CD14-positive monocyte (primary cell): ENCODE data around the gene C11orf98. TPM values are rescaled to one million over a fixed set of nuclear protein-coding genes. Genes with fewer than 3 reads are reported as not detected.

Source experiments
- DNase-seq, 3 donors: peaks; one replicate each; pipeline ENCODE4 v3.0.0-alpha.2; 2011 to 2022
- H2AFZ ChIP-seq: 2 replicates; pipeline ENCODE4 v1.6.0; 2012; ENCODE audit warnings: mild to moderate bottlenecking, low read depth, low read length, inconsistent platforms; ENCODE audit not compliant: insufficient read depth, poor library complexity, severe bottlenecking
- H3K27ac ChIP-seq, 2 donors: 1 replicate in 1 of 2; 2 replicates in 1 of 2; pipeline ENCODE4 v1.5.1; 2012 to 2013; ENCODE audit warnings: low read length in 2 of 2, control low read depth in 1 of 2, inconsistent platforms in 1 of 2, low read depth in 1 of 2, mild to moderate bottlenecking in 1 of 2
- H3K27me3 ChIP-seq, 2 donors: one replicate each; pipeline versions ENCODE4 v1.6.0 to v1.6.1; 2011 to 2013; ENCODE audit warnings: low read length in 2 of 2; ENCODE audit not compliant: control insufficient read depth in 2 of 2, insufficient read depth in 2 of 2
- H3K36me3 ChIP-seq, 2 donors: replicated peaks in 1 of 2; 1 replicate in 1 of 2; 2 replicates in 1 of 2; pipeline versions ENCODE4 v1.5.1 to v1.6.1; 2012 to 2013; ENCODE audit warnings: low read length in 2 of 2, control low read depth in 1 of 2, inconsistent platforms in 1 of 2, mild to moderate bottlenecking in 1 of 2; ENCODE audit not compliant: insufficient read depth in 2 of 2, control insufficient read depth in 1 of 2
- H3K4me1 ChIP-seq, 2 donors: 1 replicate in 1 of 2; 2 replicates in 1 of 2; pipeline versions ENCODE4 v1.5.1 to v1.6.1; 2012 to 2013; ENCODE audit warnings: low read length in 2 of 2, control low read depth in 1 of 2, inconsistent platforms in 1 of 2, mild to moderate bottlenecking in 1 of 2, moderate library complexity in 1 of 2; ENCODE audit not compliant: insufficient read depth in 2 of 2, control insufficient read depth in 1 of 2
- H3K4me2 ChIP-seq: replicated peaks from 2 replicates; pipeline ENCODE3; 2012; ENCODE audit warnings: low read length, moderate library complexity, mild to moderate bottlenecking; ENCODE audit not compliant: poor library complexity, severe bottlenecking; ENCODE audit errors: extremely low read depth
- H3K4me3 ChIP-seq, 3 experiments: fragments of 200-600 bp in 1 of 3; sonication (generic) in 1 of 3; replicated peaks in 1 of 3; 1 replicate in 2 of 3; 2 replicates in 1 of 3; pipeline ENCODE4 v1.5.1; 2011 to 2013; ENCODE audit warnings: low read length in 3 of 3, mild to moderate bottlenecking in 3 of 3, control low read depth in 2 of 3, low read depth in 2 of 3, inconsistent platforms in 1 of 3, moderate library complexity in 1 of 3
- H3K79me2 ChIP-seq: 2 replicates; pipeline ENCODE4 v1.6.0; 2012; ENCODE audit warnings: mild to moderate bottlenecking, control low read depth, inconsistent platforms, low read length, moderate library complexity; ENCODE audit not compliant: insufficient read depth
- H3K9ac ChIP-seq: 2 replicates; pipeline ENCODE4 v1.6.0; 2017; ENCODE audit warnings: low read length, mild to moderate bottlenecking; ENCODE audit not compliant: insufficient read depth, poor library complexity, severe bottlenecking
- H3K9me3 ChIP-seq, 2 donors: replicated peaks in 1 of 2; 1 replicate in 1 of 2; 2 replicates in 1 of 2; pipeline versions ENCODE4 v1.5.1 to v1.6.1; 2012 to 2013; ENCODE audit warnings: low read length in 2 of 2, control low read depth in 1 of 2; ENCODE audit not compliant: control insufficient read depth in 1 of 2, insufficient read depth in 1 of 2
- H4K20me1 ChIP-seq: 2 replicates; pipeline ENCODE4 v1.6.0; 2012; ENCODE audit warnings: mild to moderate bottlenecking, low read length, control low read depth, moderate library complexity; ENCODE audit not compliant: insufficient read depth
- H3K27ac Mint-ChIP-seq, 7 donors: one replicate each; pipeline ENCODE4 v1.8.0; 2020; ENCODE audit warnings: mild to moderate bottlenecking in 7 of 7, mixed read lengths in 7 of 7, moderate library complexity in 6 of 7, inconsistent platforms in 2 of 7
- H3K27me3 Mint-ChIP-seq, 3 donors: one replicate each; pipeline ENCODE4 v1.8.0; 2021 to 2022; ENCODE audit warnings: low read depth in 3 of 3, mild to moderate bottlenecking in 3 of 3, mixed read lengths in 3 of 3, moderate library complexity in 3 of 3, inconsistent platforms in 1 of 3
- H3K36me3 Mint-ChIP-seq, 2 donors: one replicate each; pipeline ENCODE4 v1.8.0; 2020; ENCODE audit warnings: mixed read lengths in 2 of 2, inconsistent platforms in 1 of 2, mild to moderate bottlenecking in 1 of 2
- H3K4me1 Mint-ChIP-seq: one replicate; pipeline ENCODE4 v1.8.0; 2020; ENCODE audit warnings: mild to moderate bottlenecking, mixed read lengths
- H3K4me3 Mint-ChIP-seq, 2 donors: one replicate each; pipeline ENCODE4 v1.8.0; 2020; ENCODE audit warnings: mild to moderate bottlenecking in 2 of 2, mixed read lengths in 2 of 2, moderate library complexity in 1 of 2
- H3K9me3 Mint-ChIP-seq, 7 donors: one replicate each; pipeline ENCODE4 v1.8.0; 2020 to 2022; ENCODE audit warnings: mixed read lengths in 7 of 7, mild to moderate bottlenecking in 6 of 7, moderate library complexity in 6 of 7, inconsistent platforms in 2 of 7
- CTCF ChIP-seq: fragments of 200-600 bp; IDR thresholded peaks from one replicate; pipeline ENCODE4 v1.8.0; 2022; ENCODE audit warnings: antibody characterized with exemption, mild to moderate bottlenecking
- WGBS: methylation state at CpG from one replicate; pipeline ENCODE4 v1.1.5; 2013; ENCODE audit warnings: missing lambda C conversion rate; ENCODE audit not compliant: insufficient coverage; 5-methylcytosine and 5-hydroxymethylcytosine counted together
- intact Hi-C, 2 donors: fragments of 100-400 bp; cut with micrococcal nuclease; formaldehyde crosslinking; loops; one replicate each; pipeline versions ENCODE4 v1.15.0 to v1.15.1; 2023
- polyA plus RNA-seq, 3 donors: library from polyadenylated mRNA; depleted of rRNA in 1 of 3; unstranded in 2 of 3; stranded (reverse) in 1 of 3; fragments of 300-500 nt in 2 of 3; fragments of >200 nt in 1 of 3; fragmentation: Illumina TruSeq in 2 of 3; gene quantifications; 1 replicate in 2 of 3; 2 replicates in 1 of 3; pipeline ENCODE4 v1.2.3, GENCODE V29; 2012 to 2021

The C11orf98 gene
- polyA plus RNA-seq, 3 donors, result 25.9 to 78.2 (median 74.6) TPM

GRCh38 chr11:62615521-62615920 lies 49.5 kb downstream of the C11orf98 start:
- Histone ChIP-seq H3K79me2 (peaks cover 28% of the 10 kb centered on the region), H4K20me1 (no peaks in the 10 kb centered on the region), H3K27ac (no peak overlapping the region), H3K36me3 (peaks cover 16 to 32% of the 10 kb centered on the region in 2 donors), H3K4me1 (peaks cover 20 to 28% of the 10 kb centered on the region in 2 donors), H3K9me3 (no peaks in the 10 kb centered on the region), H2AFZ (no peak overlapping the region), H3K4me3 (no peak overlapping the region), H3K9ac (no peak overlapping the region), H3K27me3 (no peaks in the 10 kb centered on the region), H3K4me2 (no peak overlapping the region)
- Mint-ChIP-seq H3K27me3 (no peaks in the 10 kb centered on the region), H3K9me3 (no peaks in the 10 kb centered on the region), H3K4me1 (peaks cover 20% of the 10 kb centered on the region), H3K4me3 (no peak overlapping the region), H3K27ac (peak overlapping the region in 1 of 7 donors; percentile 36), H3K36me3 (peaks cover 27 to 48% of the 10 kb centered on the region in 2 donors)
- no peak for TF ChIP-seq CTCF
- intact Hi-C loops, result loop anchor here in 1 of 2 donors (10.0 kb wide), 1 partner anchor 239 kb away; no protein-coding TSS in a partner anchor
- DNase-seq, result no peak
- 100% methylated on average over 2 of the region's 7 CpGs for WGBS

DNA sequence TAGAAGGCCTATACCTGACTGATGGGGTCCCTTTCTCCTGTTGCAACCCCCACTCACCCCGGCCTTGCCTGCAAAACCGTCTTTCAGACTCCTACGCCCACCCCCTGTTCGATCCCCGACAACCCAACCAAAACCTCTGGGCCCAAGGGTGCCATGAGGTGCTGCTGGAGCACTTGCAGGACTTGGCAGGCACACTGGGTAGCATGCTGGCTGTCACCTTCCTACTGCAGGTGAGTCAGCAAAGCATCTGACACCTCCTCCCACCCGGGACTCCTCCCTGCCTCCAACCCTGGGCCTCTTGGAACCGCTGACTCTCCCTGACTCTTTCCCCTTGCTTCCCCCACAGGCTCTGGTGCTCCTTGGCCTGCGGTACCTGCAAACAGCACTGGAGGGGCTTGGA lies 50.7 kb downstream of the C11orf98 start:
- no peaks in the 10 kb centered on the region for H3K27me3 Mint-ChIP-seq
- H3K27ac Mint-ChIP-seq, result peak overlapping the region in 5 of 7 donors; percentile 27 to 73 (median 50)
- Histone ChIP-seq H3K27me3 (no peaks in the 10 kb centered on the region), H2AFZ (no peak overlapping the region), H3K27ac (no peak overlapping the region), H3K4me1 (peaks cover 16 to 22% of the 10 kb centered on the region in 2 donors), H3K4me3 (no peak overlapping the region), H4K20me1 (no peaks in the 10 kb centered on the region), H3K79me2 (peaks cover 19% of the 10 kb centered on the region), H3K9ac (no peak overlapping the region), H3K36me3 (peaks cover 19 to 44% of the 10 kb centered on the region in 2 donors), H3K9me3 (no peaks in the 10 kb centered on the region), H3K4me2 (no peak overlapping the region)
- DNase-seq, result no peak
- TF ChIP-seq CTCF, result no peak
- peaks cover 37 to 59% of the 10 kb centered on the region in 2 donors for H3K36me3 Mint-ChIP-seq
- WGBS, result 92% methylated on average over 5 of the region's 8 CpGs
- peaks cover 0 to 2% (median 0%) of the 10 kb centered on the region in 7 donors for H3K9me3 Mint-ChIP-seq
- peaks cover 16% of the 10 kb centered on the region for H3K4me1 Mint-ChIP-seq
- H3K4me3 Mint-ChIP-seq, result no peak overlapping the region
- intact Hi-C loops, result loop anchor here in 1 of 2 donors (10.0 kb wide), 1 partner anchor 241 kb away; no protein-coding TSS in a partner anchor
